GM19239 (cell line): ENCODE data around the gene TXNL4B.

Experiments used
- DNase-seq: peaks from one replicate; pipeline ENCODE4 v3.0.0; 2011; ENCODE audit warnings: low spot score; ENCODE audit not compliant: insufficient read length
- FAIRE-seq: peaks from 2 replicates; lab custom pipeline; 2011; peaks lifted over from hg19 to GRCh38; lab: Jason Lieb, UNC

Gene TXNL4B

DNA sequence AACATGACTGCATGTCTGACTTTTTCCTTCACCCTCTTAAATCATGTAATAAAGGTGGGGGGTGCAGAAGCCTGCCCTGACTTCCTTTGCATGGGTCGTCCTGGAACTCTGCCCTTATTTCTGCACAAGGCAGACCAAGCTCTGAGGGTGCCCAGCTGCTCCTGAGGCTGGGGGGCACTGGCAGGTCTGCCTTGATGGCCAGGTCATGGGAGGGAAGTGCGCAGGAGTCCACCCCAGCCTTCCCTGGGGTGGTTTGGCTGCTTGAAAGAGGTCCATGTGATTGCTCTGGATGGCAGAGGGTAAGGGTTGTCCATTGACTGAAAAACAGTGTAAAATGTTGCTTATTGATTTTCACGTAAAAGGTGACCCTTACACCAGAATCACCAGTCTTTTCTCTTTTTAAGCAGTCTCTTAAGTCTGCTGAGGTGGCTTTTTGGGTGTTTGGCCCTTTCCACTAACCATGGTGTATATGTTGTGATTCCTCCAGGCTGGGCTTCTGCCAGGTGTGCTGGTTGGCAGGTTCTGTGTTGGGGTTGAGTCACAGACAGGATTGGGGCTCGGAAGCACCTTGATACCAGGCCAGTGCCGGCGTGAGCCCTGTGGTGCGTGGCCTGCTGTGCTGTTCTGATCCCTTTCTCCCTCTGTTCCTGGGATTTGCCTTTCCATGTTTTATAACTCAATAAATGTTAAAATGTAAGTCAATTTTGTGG is 19.6 kb upstream of the TXNL4B start:
- DNase-seq (no peak), FAIRE-seq (no peak)

GRCh38 chr16:72112452-72112792 is 19.0 kb upstream of the TXNL4B start:
- FAIRE-seq (no peak), DNase-seq (no peak)

DNA sequence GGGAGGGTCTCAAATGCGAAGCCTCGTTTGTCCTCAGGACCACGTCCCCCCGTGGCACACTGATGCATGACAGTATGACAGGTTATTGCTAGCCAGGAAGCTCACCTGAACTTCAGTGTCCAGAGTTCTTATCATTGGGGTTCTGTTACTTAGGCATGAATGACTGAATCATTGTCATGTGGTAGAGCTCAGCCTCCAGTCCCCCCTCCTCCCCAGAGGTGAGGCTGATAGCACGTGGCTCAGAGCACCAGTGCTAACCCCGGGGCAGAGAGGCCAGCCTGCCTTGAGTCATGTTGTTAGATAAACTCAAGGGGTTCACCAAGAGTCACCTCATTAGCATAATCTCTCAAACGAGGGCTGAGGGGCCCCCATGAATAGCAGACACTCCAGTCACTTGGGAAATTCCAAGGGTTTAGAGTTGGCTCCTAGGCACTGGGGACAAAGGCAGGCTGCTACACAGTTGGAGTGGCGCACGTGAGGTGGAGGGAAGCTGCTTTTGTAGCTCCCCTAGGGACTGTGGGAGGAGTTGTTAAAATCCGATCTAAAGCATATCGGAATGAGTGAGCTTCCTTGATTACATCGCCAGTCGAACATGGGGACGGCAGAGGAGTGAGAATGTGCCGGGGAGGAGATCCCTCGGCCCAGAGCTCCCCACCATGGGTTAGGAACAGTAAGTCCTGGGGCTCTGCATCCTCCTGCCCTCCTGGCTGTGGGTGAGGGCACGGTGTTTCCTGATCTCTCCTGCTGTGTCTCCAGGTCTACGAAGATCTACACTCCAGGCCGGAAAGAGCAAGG is 18.4 kb upstream of the TXNL4B start:
- DNase-seq (no peak), FAIRE-seq (no peak)

DNA sequence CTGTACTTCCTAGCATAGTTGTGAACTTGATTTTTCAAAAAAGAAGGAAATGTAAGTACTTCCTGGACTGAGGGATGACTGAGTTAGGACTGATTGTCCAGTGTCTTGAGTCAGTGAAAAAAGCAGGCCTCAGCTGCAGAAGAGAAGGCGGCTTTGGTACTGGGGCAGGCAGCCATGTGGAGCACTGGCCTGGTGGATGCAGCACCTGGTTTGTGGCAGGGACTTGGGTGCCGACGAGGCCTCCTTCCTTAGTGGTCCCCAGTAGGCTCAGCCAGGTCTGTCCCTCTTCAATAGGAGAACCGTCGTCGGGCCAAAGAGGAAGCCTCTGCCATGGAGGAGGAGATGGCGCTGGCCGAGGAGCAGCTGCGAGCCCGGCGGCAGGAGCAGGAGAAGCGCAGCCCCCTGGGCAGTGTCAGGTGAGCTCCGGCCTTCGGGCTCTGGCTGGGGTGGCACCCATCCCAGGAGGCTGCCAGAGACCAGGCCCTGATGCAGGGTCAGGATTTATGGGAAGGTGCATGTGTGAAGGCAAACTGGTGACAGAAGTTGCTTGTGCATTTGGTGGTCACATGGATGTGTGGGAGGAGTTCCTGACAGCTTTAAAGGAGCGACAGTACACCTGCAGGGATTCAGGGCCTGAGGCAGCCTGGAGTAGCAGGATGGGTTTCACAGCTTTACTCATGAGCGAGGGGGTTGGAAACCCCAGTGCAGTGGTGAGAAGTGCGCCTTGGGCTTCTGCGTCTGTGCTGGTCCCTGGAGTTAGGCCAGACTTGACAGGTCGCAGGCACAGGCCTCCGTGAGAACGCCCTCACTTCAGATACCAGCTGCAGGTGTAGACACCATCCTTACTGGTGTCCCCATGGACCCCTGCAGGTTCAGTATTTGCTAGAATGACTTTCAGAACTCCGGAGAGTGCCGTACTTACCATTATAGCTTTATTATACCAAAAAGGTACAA is 17.5 kb upstream of the TXNL4B start:
- no peak for DNase-seq
- FAIRE-seq = no peak

DNA sequence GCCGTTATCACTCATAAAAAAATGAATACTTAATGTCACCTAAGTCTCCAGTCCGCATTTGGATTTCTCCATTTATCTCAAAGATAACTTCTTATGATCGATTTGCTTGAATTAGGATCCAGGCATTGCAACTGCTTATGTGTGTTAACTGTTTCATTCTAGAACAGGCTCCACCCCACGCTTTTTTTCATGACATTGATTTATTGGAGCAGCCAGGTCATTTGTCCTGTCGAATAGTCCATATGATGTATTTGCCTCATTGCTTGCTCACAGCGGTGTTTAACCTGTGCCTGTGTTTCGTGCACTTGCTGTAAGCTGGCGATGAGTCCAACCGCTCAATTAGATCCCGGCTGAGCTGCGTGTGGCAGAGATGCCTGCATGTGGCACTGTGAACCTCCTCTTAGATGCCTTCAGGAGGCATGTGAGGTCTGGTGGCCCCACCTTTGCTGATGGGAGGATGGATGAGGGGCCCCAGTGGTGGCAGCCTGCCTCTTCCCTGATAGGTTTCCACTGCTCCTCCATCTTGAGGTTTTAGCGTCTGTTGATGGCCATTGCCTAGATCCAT is 16.6 kb upstream of the TXNL4B start:
- FAIRE-seq (no peak), DNase-seq (no peak)

GRCh38 chr16:72109300-72109699 is 15.9 kb upstream of the TXNL4B start:
- FAIRE-seq = no peak

GRCh38 chr16:72108353-72109102 is 15.1 kb upstream of the TXNL4B start:
- no peak for FAIRE-seq
- no peak for DNase-seq

More at GRCh38 chr16:72109300-72109699, 15.9 kb upstream of the TXNL4B start:
- no peak for DNase-seq

DNA sequence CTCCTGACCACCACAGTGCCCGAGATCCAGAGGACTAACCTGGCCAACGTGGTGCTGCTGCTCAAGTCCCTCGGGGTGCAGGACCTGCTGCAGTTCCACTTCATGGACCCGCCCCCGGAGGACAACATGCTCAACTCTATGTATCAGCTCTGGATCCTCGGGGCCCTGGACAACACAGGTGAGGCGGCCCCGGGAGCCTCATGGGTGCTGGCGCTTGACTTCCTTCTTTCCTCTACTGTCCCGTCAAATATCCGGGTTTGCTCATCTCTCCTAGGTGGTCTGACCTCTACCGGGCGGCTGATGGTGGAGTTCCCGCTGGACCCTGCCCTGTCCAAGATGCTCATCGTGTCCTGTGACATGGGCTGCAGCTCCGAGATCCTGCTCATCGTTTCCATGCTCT is 14.0 kb upstream of the TXNL4B start:
- FAIRE-seq (no peak), DNase-seq (no peak)

GRCh38 chr16:72105978-72106377 is 12.6 kb upstream of the TXNL4B start:
- FAIRE-seq (no peak), DNase-seq (no peak)

DNA sequence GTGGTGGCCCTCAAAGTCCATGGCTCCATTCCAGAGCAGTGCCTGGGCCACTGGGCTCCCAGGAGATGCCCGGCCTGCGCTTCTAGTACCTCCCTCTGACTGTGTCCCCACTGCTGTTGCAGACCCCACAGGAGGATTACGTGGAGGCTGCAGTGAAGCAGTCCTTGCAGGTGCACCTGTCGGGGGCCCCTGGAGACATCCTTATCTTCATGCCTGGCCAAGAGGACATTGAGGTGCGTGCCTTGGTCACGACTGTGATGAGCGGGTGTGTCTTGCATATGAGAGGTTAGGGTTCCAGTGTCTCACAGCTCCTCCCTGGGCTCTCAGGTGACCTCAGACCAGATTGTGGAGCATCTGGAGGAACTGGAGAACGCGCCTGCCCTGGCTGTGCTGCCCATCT is 11.5 kb upstream of the TXNL4B start:
- DNase-seq = no peak
- no peak for FAIRE-seq

DNA sequence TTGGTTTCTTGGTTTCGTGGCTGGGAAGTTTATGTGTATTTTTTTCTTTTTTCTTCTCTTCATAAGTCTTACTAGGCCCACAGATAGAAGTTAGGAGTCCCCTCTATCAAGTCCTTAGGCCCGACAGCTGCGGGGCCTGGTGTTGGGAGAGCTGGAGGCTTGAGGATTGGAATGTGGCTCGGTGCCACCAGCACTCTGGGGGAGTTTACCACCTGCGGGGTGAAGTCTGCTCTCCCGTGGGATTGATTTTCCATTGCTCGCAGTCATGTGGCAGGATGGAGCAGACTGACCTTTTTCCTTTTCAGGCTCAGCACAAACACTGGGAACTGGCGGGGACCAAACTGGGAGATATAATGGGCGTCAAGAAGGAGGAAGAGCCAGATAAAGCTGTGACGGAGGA is 7.8 kb upstream of the TXNL4B start:
- FAIRE-seq = no peak
- DNase-seq = no peak

DNA sequence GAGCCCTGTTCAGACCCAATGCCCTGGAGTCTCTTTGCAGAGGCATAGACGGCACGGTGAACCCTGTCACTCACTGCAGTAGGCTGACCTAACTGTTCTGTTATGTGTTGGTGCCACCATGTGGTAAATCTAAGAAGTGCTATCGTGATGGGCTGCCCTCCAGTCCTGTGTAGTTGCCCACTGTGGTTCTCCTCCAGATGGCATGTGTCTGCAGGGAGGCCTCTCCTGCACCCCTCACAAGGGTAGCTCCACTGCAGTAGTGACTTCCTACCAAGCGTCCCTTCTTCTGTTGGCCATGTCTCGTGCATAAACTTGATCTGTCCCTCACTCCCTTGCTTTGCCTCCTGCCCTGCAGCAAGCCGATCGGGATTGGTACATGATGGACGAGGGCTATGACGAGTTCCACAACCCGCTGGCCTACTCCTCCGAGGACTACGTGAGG is 6.0 kb upstream of the TXNL4B start:
- FAIRE-seq = peak; percentile 83
- peak; percentile 33 for DNase-seq

DNA sequence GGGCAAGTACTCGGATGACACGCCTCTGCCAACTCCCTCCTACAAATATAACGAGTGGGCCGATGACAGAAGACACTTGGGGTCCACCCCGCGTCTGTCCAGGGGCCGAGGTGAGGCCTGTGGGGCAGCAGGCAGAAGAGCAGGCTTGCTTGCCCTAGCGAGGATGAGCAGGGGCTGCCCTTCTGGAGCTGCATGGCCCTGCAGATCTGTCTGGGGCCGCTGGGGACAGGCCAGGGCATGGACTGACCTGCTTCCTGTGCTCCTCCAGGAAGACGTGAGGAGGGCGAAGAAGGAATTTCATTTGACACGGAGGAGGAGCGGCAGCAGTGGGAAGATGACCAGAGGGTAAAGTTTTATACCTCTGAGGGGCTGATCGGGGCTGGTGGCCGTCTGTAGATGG is 5.5 kb upstream of the TXNL4B start:
- no peak for FAIRE-seq
- DNase-seq = no peak

- DNase-seq = no peak
- no peak for FAIRE-seq
Measured at GRCh38 chr16:72094266-72094610, 818 bp upstream of the TXNL4B start.

DNA sequence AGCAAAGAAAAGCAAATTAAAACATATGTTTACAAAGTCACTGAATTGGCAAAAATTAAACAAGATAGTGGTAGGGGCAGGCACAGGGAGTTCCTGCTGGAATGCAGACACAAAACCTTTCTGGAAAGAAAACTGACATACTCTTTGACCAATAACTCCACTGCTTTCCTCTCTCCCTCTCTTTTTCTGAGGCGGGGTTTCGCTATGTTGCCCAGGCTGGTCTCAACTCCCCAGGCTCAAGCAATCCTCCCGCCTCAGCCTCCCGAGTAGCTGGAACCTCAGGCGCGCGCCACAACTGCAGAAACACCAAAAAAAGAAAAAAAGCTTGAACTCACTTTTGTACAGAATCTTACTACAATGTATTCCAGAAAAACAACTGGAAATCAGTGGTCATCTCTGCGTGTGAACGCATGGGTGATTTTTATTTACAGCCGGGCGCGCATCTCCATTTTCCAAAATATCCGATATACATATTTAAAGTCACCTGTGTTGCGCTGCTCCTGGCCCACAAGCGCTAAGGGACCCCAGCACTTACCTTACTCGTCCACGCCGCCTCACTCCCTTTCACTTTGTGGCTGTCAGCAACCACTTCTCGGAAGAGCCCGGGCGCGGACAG is 480 bp downstream of the TXNL4B start:
- peak; percentile 65 for FAIRE-seq
- no peak for DNase-seq

DNA sequence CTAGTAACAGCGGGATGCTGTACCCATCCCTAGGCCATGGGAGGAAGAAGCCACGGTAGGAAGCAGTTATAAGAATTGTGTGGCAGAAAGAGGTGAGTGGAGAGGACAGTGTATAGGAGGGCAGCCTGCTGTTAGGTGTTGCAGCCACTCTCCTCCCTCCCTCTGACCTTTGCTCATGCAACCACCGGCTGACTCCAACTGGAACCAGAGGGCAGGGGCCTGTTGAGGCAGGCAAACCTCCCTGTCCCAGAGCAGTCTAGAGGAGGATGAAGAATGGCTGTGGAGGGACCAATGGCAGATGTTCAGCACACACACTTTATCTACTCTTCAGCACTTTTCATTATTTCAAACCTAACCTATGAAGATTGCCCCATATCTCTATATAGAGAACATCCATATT is 2.2 kb downstream of the TXNL4B start:
- no peak for DNase-seq
- FAIRE-seq = no peak

GRCh38 chr16:72085002-72085401 is 8.4 kb downstream of the TXNL4B start:
- FAIRE-seq (no peak), DNase-seq (no peak)

- DNase-seq (no peak), FAIRE-seq (no peak)
Measured at GRCh38 chr16:72084445-72084844, 9.0 kb downstream of the TXNL4B start.

DNA sequence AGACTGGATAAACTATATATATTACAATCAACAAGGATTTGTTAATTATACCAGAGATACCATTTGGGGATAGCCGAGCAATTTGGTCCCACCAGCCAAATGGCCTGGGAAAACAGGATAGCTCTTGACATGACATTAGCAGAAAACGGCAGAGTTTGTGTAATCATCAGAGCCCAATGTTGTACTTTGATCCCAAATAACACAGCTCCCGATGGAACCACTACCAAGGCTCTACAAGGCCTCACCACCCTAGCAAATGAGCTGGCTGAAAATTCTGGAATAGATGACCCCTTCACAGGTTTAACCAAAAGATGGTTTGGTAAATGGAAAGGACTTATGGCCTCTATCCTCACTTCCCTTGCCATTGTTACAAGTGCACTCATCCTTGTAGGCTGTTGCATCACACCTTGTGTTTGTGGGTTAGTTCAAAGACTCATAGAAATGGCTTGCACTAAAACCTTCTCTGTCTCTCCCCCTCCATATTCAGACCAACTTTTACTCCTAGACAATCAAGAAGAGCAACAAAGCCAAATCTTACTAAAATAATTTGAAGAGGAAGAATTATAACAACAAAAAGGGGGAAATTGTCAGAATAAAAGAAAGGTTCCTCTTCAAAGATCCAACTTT is 9.5 kb downstream of the TXNL4B start:
- FAIRE-seq = no peak
- DNase-seq = no peak
